HCT116 (cell line): ENCODE results near the gene APOBEC3G. TPM values are rescaled to one million over a fixed set of nuclear protein-coding genes. Genes with fewer than 3 reads are reported as not detected.

Experiments
- POLR2A ChIP-seq: IDR thresholded peaks from 2 replicates; pipeline ENCODE4 v1.7.0; 2011; ENCODE audit warnings: borderline replicate concordance; ENCODE audit not compliant: insufficient read depth, insufficient read length; ENCODE audit errors: extremely low read depth
- total RNA-seq: library from RNA; stranded (reverse); gene quantifications from one replicate; pipeline ENCODE4 v1.2.1, GENCODE V29; 2021; ENCODE audit not compliant: unreplicated experiment
- TF ChIP-seq, protein P1 (sequence below), 3 experiments: fragments of 200-600 bp in 1 of 3; sonication (generic) in 1 of 3; IDR thresholded peaks in 2 of 3; conservative IDR thresholded peaks in 1 of 3; 2 replicates each; pipeline ENCODE4 v1.5.1; 2012 to 2017; ENCODE audit warnings: low read depth in 2 of 3, low read length in 2 of 3, antibody characterized with exemption in 1 of 3, borderline replicate concordance in 1 of 3, control low read depth in 1 of 3, mild to moderate bottlenecking in 1 of 3, mixed read lengths in 1 of 3, mixed run types in 1 of 3, moderate library complexity in 1 of 3; ENCODE audit not compliant: insufficient read depth in 1 of 3

APOBEC3G gene
- total RNA-seq, 1 experiment from 2014 or later, result 0.71 TPM

DNA sequence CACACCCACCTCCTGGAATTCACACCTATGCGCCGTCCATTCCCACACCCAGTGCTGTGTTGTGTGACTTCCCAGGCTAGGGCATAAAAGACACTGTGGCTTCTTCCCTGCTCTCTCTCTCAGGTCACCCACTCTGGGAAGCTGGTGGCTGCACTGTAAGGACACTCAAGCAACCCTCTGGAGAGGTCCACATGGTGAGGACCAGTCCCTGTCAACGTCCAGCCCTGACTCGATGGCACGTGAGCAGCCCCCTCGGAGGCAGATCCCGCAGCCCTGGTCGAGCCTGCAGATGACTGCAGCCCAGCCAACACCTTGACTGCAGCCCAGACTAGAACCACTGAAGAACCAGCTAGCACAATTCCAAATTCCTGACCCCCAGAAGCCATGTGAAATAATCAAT, 59.2 kb downstream of the APOBEC3G start (continued):
- TF ChIP-seq POLR2A, result no peak
- TF ChIP-seq, protein P1, sequence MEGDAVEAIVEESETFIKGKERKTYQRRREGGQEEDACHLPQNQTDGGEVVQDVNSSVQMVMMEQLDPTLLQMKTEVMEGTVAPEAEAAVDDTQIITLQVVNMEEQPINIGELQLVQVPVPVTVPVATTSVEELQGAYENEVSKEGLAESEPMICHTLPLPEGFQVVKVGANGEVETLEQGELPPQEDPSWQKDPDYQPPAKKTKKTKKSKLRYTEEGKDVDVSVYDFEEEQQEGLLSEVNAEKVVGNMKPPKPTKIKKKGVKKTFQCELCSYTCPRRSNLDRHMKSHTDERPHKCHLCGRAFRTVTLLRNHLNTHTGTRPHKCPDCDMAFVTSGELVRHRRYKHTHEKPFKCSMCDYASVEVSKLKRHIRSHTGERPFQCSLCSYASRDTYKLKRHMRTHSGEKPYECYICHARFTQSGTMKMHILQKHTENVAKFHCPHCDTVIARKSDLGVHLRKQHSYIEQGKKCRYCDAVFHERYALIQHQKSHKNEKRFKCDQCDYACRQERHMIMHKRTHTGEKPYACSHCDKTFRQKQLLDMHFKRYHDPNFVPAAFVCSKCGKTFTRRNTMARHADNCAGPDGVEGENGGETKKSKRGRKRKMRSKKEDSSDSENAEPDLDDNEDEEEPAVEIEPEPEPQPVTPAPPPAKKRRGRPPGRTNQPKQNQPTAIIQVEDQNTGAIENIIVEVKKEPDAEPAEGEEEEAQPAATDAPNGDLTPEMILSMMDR (IDR thresholded peaks at IDR 0.05 in 2 of 3, conservative IDR thresholded peaks at IDR 0.05 in 1 of 3; ENCODE audit: borderline replicate concordance in 1 of 3, insufficient read depth in 1 of 3, low read depth in 2 of 3, low read length in 2 of 3), result no peak

Other genes starting within 250 kb of the APOBEC3G start
- 12.8 TPM for gene NPTXR, start 233.2 kb upstream of the APOBEC3G start, total RNA-seq
- 90.0 TPM for gene CBX6, start 205.1 kb upstream of the APOBEC3G start, total RNA-seq
- gene APOBEC3A, start 119.7 kb upstream of the APOBEC3G start, total RNA-seq, result not detected
- gene APOBEC3B, start 94.9 kb upstream of the APOBEC3G start, total RNA-seq, result 10.3 TPM
- gene APOBEC3C, start 63.0 kb upstream of the APOBEC3G start, total RNA-seq, result 40.2 TPM
- gene APOBEC3D, start 56.1 kb upstream of the APOBEC3G start, total RNA-seq, result 3.3 TPM
- 11.1 TPM for gene APOBEC3F, start 36.4 kb upstream of the APOBEC3G start, total RNA-seq
- 1.8 TPM for gene APOBEC3H, start 20.0 kb downstream of the APOBEC3G start, total RNA-seq
- 20.1 TPM for gene CBX7, start 75.4 kb downstream of the APOBEC3G start, total RNA-seq
- 13.1 TPM for gene PDGFB, start 167.7 kb downstream of the APOBEC3G start, total RNA-seq
- 2,966 TPM for gene RPL3, start 242.3 kb downstream of the APOBEC3G start, total RNA-seq